GM23338 (cell line): ENCODE measurements around the gene POLQ. TPM values are rescaled to one million over a fixed set of nuclear protein-coding genes. Genes with fewer than 3 reads are reported as not detected.
A peak's percentile ranks its signal among the peaks of the same experiment; 100 is the strongest.

Source experiments
- ATAC-seq: fragments of 200-7000 bp; cut with Tn5 transposase; 3 replicates; pipeline ENCODE4 v1.9.1; 2020
- DNase-seq: peaks from one replicate; pipeline ENCODE4 v3.0.0-alpha.2; 2015; ENCODE audit warnings: low spot score
- H2AFZ ChIP-seq: fragments of 200-600 bp; sonication (generic); 2 replicates; pipeline ENCODE4 v1.8.0; 2016; ENCODE audit warnings: antibody characterized with exemption, mild to moderate bottlenecking, moderate library complexity
- H3F3A ChIP-seq: fragments of 200-600 bp; sonication (generic); replicated peaks from 2 replicates; pipeline ENCODE4 v1.8.0; 2017; ENCODE audit warnings: antibody characterized with exemption, mixed run types, low read depth
- H3K27ac ChIP-seq: fragments of 200-600 bp; sonication (generic); 2 replicates; pipeline ENCODE4 v1.6.1; 2016; ENCODE audit warnings: low read depth
- H3K27me3 ChIP-seq: fragments of 200-600 bp; sonication (generic); 2 replicates; pipeline ENCODE4 v1.8.0; 2016; ENCODE audit warnings: mild to moderate bottlenecking, mixed run types, moderate library complexity; ENCODE audit not compliant: insufficient read depth
- H3K36me3 ChIP-seq: fragments of 200-600 bp; sonication (generic); 2 replicates; pipeline ENCODE4 v1.8.0; 2016; ENCODE audit warnings: mild to moderate bottlenecking; ENCODE audit not compliant: insufficient read depth
- H3K4me1 ChIP-seq: fragments of 200-600 bp; sonication (generic); 2 replicates; pipeline ENCODE4 v1.8.0; 2016; ENCODE audit warnings: mild to moderate bottlenecking, moderate library complexity; ENCODE audit not compliant: insufficient read depth
- H3K4me2 ChIP-seq: fragments of 200-600 bp; sonication (generic); 2 replicates; pipeline ENCODE4 v1.7.1; 2017; ENCODE audit warnings: mixed run types
- H3K4me3 ChIP-seq: fragments of 200-600 bp; sonication (generic); 2 replicates; pipeline ENCODE4 v1.6.1; 2016; ENCODE audit warnings: mixed run types
- H3K79me2 ChIP-seq: fragments of 200-600 bp; sonication (generic); replicated peaks from 2 replicates; pipeline ENCODE4 v1.8.0; 2017; ENCODE audit warnings: mild to moderate bottlenecking; ENCODE audit not compliant: insufficient read depth
- H3K9me2 ChIP-seq: fragments of 200-600 bp; sonication (generic); 2 replicates; pipeline ENCODE4 v1.8.0; 2017; ENCODE audit not compliant: insufficient read depth
- H4K20me1 ChIP-seq: fragments of 200-600 bp; sonication (generic); replicated peaks from 2 replicates; pipeline ENCODE4 v1.8.0; 2017; ENCODE audit warnings: mild to moderate bottlenecking; ENCODE audit not compliant: insufficient read depth
- H3K27ac Mint-ChIP-seq: 2 replicates; pipeline ENCODE4 v1.8.0; 2020; ENCODE audit warnings: inconsistent platforms, mild to moderate bottlenecking, moderate library complexity, mixed read lengths
- H3K27me3 Mint-ChIP-seq: 3 replicates; pipeline ENCODE4 v1.8.0; 2022; ENCODE audit warnings: low read depth, mild to moderate bottlenecking, moderate library complexity, mixed read lengths, inconsistent platforms; ENCODE audit not compliant: insufficient read depth, poor library complexity
- H3K36me3 Mint-ChIP-seq: 3 replicates; pipeline ENCODE4 v1.8.0; 2021; ENCODE audit warnings: low read depth, mild to moderate bottlenecking, inconsistent platforms, moderate library complexity, mixed read lengths
- H3K4me1 Mint-ChIP-seq: 3 replicates; pipeline ENCODE4 v1.8.0; 2020; ENCODE audit warnings: mild to moderate bottlenecking, inconsistent platforms, mixed read lengths
- H3K4me3 Mint-ChIP-seq: 3 replicates; pipeline ENCODE4 v1.8.0; 2021; ENCODE audit warnings: moderate library complexity, mild to moderate bottlenecking, inconsistent platforms, mixed read lengths
- H3K9me3 Mint-ChIP-seq: 3 replicates; pipeline ENCODE4 v1.8.0; 2020; ENCODE audit warnings: moderate library complexity, mild to moderate bottlenecking, inconsistent platforms, mixed read lengths
- CREB1 ChIP-seq: fragments of 250-450 bp; sonication (Bioruptor Pico); IDR thresholded peaks from 2 replicates; pipeline ENCODE4 v1.5.0; 2020; ENCODE audit warnings: low read depth, mild to moderate bottlenecking, moderate library complexity
- EZH2 ChIP-seq: fragments of 200-600 bp; sonication (generic); IDR thresholded peaks from one replicate; pipeline ENCODE4 v1.8.0; 2017; ENCODE audit warnings: antibody characterized with exemption, mild to moderate bottlenecking, low read depth; ENCODE audit not compliant: unreplicated experiment
- EZH2phosphoT487 ChIP-seq: fragments of 200-600 bp; sonication (generic); IDR thresholded peaks from one replicate; pipeline ENCODE4 v1.8.1; 2018; ENCODE audit warnings: antibody characterized with exemption; ENCODE audit not compliant: unreplicated experiment
- JUNB ChIP-seq: IDR thresholded peaks from one replicate; pipeline ENCODE4 v1.6.1; 2016; ENCODE audit warnings: antibody characterized with exemption; ENCODE audit not compliant: unreplicated experiment
- NANOG ChIP-seq: IDR thresholded peaks from 2 replicates; pipeline ENCODE4 v1.6.1; 2016; ENCODE audit warnings: antibody characterized with exemption, borderline replicate concordance
- POLR2AphosphoS5 ChIP-seq: IDR thresholded peaks from 2 replicates; pipeline ENCODE4 v1.6.1; 2016; ENCODE audit warnings: antibody characterized with exemption, low read depth
- STAT1 ChIP-seq: IDR thresholded peaks from one replicate; pipeline ENCODE4 v1.6.1; 2016; ENCODE audit warnings: antibody characterized with exemption; ENCODE audit not compliant: unreplicated experiment
- ZNF114 ChIP-seq: fragments of 250-450 bp; sonication (Bioruptor Pico); IDR thresholded peaks from 2 replicates; pipeline ENCODE4 v1.5.0; 2020; ENCODE audit warnings: mild to moderate bottlenecking, moderate library complexity
- ZNF331 ChIP-seq: fragments of 250-450 bp; sonication (Bioruptor Pico); IDR thresholded peaks from 2 replicates; pipeline ENCODE4 v1.5.0; 2020; ENCODE audit warnings: low read depth, mild to moderate bottlenecking, moderate library complexity
- polyA plus RNA-seq: library from polyadenylated mRNA; unstranded; fragments of >200 nt; fragmentation: Nextera tagmentation; extraction: Ambion mirVana; gene quantifications from 2 replicates; pipeline ENCODE4 v1.2.1, GENCODE V29; 2016
- total RNA-seq: library from RNA; depleted of rRNA; stranded (reverse); fragments of >200 nt; shearing (Covaris generic); gene quantifications from 2 replicates; pipeline ENCODE4 v1.2.3, GENCODE V29; 2014
- TF ChIP-seq, protein P1 (sequence below), 2 experiments: fragments of 200-600 bp in 1 of 2; sonication (generic) in 1 of 2; conservative IDR thresholded peaks; 2 replicates each; pipeline versions ENCODE4 v1.5.1 to v1.6.1; 2016 to 2017; ENCODE audit warnings: antibody characterized with exemption in 2 of 2, low read depth in 2 of 2, mild to moderate bottlenecking in 2 of 2, moderate library complexity in 1 of 2
- TF ChIP-seq, protein P2 (sequence below): IDR thresholded peaks from one replicate; pipeline ENCODE4 v1.6.1; 2018; ENCODE audit warnings: antibody characterized with exemption; ENCODE audit not compliant: unreplicated experiment
- TF ChIP-seq, protein P3 (sequence below): fragments of 250-450 bp; sonication (Bioruptor Pico); IDR thresholded peaks from 2 replicates; pipeline ENCODE4 v1.5.0; 2020; ENCODE audit warnings: mild to moderate bottlenecking, moderate library complexity
- TF ChIP-seq, protein P4 (sequence below): IDR thresholded peaks from 2 replicates; pipeline ENCODE4 v1.6.1; 2016; ENCODE audit warnings: antibody characterized with exemption

The POLQ gene
- total and polyA plus RNA-seq, 2 experiments from 2014 or later, result 6.9 to 20.6 TPM

DNA sequence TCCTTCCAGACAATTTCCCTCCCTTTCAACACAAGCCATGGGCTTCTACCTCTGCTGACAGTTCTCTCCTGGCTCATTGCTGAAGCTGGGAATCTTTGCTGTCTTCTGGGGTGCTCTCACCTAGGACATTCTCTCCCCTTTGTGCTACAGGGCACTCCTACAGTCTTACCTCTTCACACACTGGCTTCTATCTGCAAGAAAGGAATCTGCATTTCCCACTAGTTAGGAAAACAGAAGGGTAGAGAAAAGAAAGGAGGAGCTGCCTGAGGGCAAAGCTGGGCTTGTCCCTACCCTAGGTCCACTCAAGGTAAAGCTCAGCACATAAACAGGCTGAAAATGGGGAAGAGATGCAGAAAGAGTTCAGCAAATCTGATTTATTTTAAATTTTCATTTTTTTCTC, 16.4 kb upstream of the POLQ start:
- Mint-ChIP-seq H3K27me3 (peaks cover 2% of the 10 kb centered on the region), H3K4me3 (no peak overlapping the region), H3K27ac (peak overlapping the region; percentile 88), H3K4me1 (peaks cover 7% of the 10 kb centered on the region), H3K36me3 (peaks cover 3% of the 10 kb centered on the region), H3K9me3 (peaks cover 1% of the 10 kb centered on the region; the same call in 1 of the 3 replicates)
- Histone ChIP-seq H3K27me3 (no peaks in the 10 kb centered on the region), H3K4me1 (peaks cover 14% of the 10 kb centered on the region), H3K79me2 (no peaks in the 10 kb centered on the region), H3K4me3 (no peak overlapping the region), H3K4me2 (peak overlapping the region; percentile 61; the same call in 1 of the 2 replicates), H4K20me1 (no peaks in the 10 kb centered on the region), H3K27ac (no peak overlapping the region), H2AFZ (peak overlapping the region; percentile 89), H3K9me2 (no peaks in the 10 kb centered on the region), H3K36me3 (no peaks in the 10 kb centered on the region), H3F3A (no peaks in the 10 kb centered on the region)
- TF ChIP-seq, protein P1, sequence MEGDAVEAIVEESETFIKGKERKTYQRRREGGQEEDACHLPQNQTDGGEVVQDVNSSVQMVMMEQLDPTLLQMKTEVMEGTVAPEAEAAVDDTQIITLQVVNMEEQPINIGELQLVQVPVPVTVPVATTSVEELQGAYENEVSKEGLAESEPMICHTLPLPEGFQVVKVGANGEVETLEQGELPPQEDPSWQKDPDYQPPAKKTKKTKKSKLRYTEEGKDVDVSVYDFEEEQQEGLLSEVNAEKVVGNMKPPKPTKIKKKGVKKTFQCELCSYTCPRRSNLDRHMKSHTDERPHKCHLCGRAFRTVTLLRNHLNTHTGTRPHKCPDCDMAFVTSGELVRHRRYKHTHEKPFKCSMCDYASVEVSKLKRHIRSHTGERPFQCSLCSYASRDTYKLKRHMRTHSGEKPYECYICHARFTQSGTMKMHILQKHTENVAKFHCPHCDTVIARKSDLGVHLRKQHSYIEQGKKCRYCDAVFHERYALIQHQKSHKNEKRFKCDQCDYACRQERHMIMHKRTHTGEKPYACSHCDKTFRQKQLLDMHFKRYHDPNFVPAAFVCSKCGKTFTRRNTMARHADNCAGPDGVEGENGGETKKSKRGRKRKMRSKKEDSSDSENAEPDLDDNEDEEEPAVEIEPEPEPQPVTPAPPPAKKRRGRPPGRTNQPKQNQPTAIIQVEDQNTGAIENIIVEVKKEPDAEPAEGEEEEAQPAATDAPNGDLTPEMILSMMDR (conservative IDR thresholded peaks at IDR 0.05; ENCODE audit: low read depth in 2 of 2), result no peak
- TF ChIP-seq, protein P2, sequence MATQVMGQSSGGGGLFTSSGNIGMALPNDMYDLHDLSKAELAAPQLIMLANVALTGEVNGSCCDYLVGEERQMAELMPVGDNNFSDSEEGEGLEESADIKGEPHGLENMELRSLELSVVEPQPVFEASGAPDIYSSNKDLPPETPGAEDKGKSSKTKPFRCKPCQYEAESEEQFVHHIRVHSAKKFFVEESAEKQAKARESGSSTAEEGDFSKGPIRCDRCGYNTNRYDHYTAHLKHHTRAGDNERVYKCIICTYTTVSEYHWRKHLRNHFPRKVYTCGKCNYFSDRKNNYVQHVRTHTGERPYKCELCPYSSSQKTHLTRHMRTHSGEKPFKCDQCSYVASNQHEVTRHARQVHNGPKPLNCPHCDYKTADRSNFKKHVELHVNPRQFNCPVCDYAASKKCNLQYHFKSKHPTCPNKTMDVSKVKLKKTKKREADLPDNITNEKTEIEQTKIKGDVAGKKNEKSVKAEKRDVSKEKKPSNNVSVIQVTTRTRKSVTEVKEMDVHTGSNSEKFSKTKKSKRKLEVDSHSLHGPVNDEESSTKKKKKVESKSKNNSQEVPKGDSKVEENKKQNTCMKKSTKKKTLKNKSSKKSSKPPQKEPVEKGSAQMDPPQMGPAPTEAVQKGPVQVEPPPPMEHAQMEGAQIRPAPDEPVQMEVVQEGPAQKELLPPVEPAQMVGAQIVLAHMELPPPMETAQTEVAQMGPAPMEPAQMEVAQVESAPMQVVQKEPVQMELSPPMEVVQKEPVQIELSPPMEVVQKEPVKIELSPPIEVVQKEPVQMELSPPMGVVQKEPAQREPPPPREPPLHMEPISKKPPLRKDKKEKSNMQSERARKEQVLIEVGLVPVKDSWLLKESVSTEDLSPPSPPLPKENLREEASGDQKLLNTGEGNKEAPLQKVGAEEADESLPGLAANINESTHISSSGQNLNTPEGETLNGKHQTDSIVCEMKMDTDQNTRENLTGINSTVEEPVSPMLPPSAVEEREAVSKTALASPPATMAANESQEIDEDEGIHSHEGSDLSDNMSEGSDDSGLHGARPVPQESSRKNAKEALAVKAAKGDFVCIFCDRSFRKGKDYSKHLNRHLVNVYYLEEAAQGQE, result no peak
- TF ChIP-seq NANOG, result no peak
- no peak for TF ChIP-seq STAT1
- TF ChIP-seq, protein P3, sequence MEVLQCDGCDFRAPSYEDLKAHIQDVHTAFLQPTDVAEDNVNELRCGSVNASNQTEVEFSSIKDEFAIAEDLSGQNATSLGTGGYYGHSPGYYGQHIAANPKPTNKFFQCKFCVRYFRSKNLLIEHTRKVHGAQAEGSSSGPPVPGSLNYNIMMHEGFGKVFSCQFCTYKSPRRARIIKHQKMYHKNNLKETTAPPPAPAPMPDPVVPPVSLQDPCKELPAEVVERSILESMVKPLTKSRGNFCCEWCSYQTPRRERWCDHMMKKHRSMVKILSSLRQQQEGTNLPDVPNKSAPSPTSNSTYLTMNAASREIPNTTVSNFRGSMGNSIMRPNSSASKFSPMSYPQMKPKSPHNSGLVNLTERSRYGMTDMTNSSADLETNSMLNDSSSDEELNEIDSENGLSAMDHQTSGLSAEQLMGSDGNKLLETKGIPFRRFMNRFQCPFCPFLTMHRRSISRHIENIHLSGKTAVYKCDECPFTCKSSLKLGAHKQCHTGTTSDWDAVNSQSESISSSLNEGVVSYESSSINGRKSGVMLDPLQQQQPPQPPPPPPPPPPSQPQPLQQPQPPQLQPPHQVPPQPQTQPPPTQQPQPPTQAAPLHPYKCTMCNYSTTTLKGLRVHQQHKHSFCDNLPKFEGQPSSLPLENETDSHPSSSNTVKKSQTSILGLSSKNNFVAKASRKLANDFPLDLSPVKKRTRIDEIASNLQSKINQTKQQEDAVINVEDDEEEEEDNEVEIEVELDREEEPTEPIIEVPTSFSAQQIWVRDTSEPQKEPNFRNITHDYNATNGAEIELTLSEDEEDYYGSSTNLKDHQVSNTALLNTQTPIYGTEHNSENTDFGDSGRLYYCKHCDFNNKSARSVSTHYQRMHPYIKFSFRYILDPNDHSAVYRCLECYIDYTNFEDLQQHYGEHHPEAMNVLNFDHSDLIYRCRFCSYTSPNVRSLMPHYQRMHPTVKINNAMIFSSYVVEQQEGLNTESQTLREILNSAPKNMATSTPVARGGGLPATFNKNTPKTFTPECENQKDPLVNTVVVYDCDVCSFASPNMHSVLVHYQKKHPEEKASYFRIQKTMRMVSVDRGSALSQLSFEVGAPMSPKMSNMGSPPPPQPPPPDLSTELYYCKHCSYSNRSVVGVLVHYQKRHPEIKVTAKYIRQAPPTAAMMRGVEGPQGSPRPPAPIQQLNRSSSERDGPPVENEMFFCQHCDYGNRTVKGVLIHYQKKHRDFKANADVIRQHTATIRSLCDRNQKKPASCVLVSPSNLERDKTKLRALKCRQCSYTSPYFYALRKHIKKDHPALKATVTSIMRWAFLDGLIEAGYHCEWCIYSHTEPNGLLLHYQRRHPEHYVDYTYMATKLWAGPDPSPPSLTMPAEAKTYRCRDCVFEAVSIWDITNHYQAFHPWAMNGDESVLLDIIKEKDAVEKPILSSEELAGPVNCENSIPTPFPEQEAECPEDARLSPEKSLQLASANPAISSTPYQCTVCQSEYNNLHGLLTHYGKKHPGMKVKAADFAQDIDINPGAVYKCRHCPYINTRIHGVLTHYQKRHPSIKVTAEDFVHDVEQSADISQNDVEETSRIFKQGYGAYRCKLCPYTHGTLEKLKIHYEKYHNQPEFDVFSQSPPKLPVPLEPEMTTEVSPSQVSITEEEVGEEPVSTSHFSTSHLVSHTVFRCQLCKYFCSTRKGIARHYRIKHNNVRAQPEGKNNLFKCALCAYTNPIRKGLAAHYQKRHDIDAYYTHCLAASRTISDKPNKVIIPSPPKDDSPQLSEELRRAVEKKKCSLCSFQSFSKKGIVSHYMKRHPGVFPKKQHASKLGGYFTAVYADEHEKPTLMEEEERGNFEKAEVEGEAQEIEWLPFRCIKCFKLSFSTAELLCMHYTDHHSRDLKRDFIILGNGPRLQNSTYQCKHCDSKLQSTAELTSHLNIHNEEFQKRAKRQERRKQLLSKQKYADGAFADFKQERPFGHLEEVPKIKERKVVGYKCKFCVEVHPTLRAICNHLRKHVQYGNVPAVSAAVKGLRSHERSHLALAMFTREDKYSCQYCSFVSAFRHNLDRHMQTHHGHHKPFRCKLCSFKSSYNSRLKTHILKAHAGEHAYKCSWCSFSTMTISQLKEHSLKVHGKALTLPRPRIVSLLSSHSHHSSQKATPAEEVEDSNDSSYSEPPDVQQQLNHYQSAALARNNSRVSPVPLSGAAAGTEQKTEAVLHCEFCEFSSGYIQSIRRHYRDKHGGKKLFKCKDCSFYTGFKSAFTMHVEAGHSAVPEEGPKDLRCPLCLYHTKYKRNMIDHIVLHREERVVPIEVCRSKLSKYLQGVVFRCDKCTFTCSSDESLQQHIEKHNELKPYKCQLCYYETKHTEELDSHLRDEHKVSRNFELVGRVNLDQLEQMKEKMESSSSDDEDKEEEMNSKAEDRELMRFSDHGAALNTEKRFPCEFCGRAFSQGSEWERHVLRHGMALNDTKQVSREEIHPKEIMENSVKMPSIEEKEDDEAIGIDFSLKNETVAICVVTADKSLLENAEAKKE (CRISPR knock-in tag), result no peak
- no peak for TF ChIP-seq CREB1 (CRISPR knock-in tag)
- no peak for TF ChIP-seq ZNF114 (CRISPR knock-in tag)
- no peak for TF ChIP-seq EZH2
- no peak for TF ChIP-seq EZH2phosphoT487
- no peak for TF ChIP-seq JUNB
- TF ChIP-seq POLR2AphosphoS5, result no peak
- TF ChIP-seq, protein P4, sequence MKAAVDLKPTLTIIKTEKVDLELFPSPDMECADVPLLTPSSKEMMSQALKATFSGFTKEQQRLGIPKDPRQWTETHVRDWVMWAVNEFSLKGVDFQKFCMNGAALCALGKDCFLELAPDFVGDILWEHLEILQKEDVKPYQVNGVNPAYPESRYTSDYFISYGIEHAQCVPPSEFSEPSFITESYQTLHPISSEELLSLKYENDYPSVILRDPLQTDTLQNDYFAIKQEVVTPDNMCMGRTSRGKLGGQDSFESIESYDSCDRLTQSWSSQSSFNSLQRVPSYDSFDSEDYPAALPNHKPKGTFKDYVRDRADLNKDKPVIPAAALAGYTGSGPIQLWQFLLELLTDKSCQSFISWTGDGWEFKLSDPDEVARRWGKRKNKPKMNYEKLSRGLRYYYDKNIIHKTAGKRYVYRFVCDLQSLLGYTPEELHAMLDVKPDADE, result no peak
- TF ChIP-seq ZNF331 (CRISPR knock-in tag), result no peak
- peak; percentile 86 for ATAC-seq
- DNase-seq, result peak; percentile 6
